Glutamatergic neuron (in vitro differentiated cells): ENCODE data around the gene GOLT1A. TPM values are rescaled to one million over a fixed set of nuclear protein-coding genes. Genes with fewer than 3 reads are reported as not detected.
A peak's percentile ranks its signal among the peaks of the same experiment; 100 is the strongest.

Experiments used
- DNase-seq: peaks from one replicate; pipeline ENCODE4 v3.0.0; 2022
- H3K27ac Mint-ChIP-seq: one replicate; pipeline ENCODE4 v1.8.0; 2020; ENCODE audit warnings: mild to moderate bottlenecking, mixed read lengths, inconsistent platforms; ENCODE audit not compliant: unreplicated experiment
- H3K27me3 Mint-ChIP-seq: one replicate; pipeline ENCODE4 v1.8.0; 2020; ENCODE audit warnings: mild to moderate bottlenecking, moderate library complexity, mixed read lengths, inconsistent platforms; ENCODE audit not compliant: unreplicated experiment
- H3K36me3 Mint-ChIP-seq: one replicate; pipeline ENCODE4 v1.8.0; 2020; ENCODE audit warnings: mild to moderate bottlenecking, mixed read lengths, inconsistent platforms; ENCODE audit not compliant: unreplicated experiment
- H3K4me1 Mint-ChIP-seq: one replicate; pipeline ENCODE4 v1.8.0; 2020; ENCODE audit warnings: mild to moderate bottlenecking, low read depth, mixed read lengths, inconsistent platforms; ENCODE audit not compliant: unreplicated experiment
- H3K4me3 Mint-ChIP-seq: one replicate; pipeline ENCODE4 v1.8.0; 2020; ENCODE audit warnings: mild to moderate bottlenecking, mixed read lengths, inconsistent platforms; ENCODE audit not compliant: unreplicated experiment
- H3K9me3 Mint-ChIP-seq: one replicate; pipeline ENCODE4 v1.8.0; 2020; ENCODE audit warnings: mild to moderate bottlenecking, moderate library complexity, mixed read lengths, inconsistent platforms; ENCODE audit not compliant: unreplicated experiment
- CTCF ChIP-seq: fragments of 200-600 bp; sonication (generic); IDR thresholded peaks from one replicate; pipeline ENCODE4 v1.5.0; 2021; ENCODE audit not compliant: partially characterized antibody, unreplicated experiment
- total RNA-seq: library from RNA; stranded (reverse); fragmentation: NEBNext Ultra II Directional; extraction: Animal tissue kit (Norgen Biotek cat#: 25700); gene quantifications from one replicate; pipeline ENCODE4 v1.2.1, GENCODE V29; 2021; ENCODE audit not compliant: unreplicated experiment

The GOLT1A gene
- total RNA-seq, 1 donor from 2014 or later: not detected

- Mint-ChIP-seq H3K9me3 (peaks cover 9% of the 10 kb centered on the region), H3K4me3 (no peak overlapping the region), H3K27me3 (peaks cover 22% of the 10 kb centered on the region), H3K27ac (no peak overlapping the region), H3K36me3 (peaks cover 20% of the 10 kb centered on the region), H3K4me1 (peaks cover 35% of the 10 kb centered on the region)
- DNase-seq: no peak
- no peak for TF ChIP-seq CTCF
Observed at GRCh38 chr1:204261266-204261665, 47.5 kb upstream of the GOLT1A start.

GRCh38 chr1:204260601-204261197, 46.9 kb upstream of the GOLT1A start:
- Mint-ChIP-seq H3K36me3 (peaks cover 20% of the 10 kb centered on the region), H3K27me3 (peaks cover 22% of the 10 kb centered on the region), H3K27ac (no peak overlapping the region), H3K9me3 (peaks cover 9% of the 10 kb centered on the region), H3K4me3 (no peak overlapping the region), H3K4me1 (peaks cover 40% of the 10 kb centered on the region)
- DNase-seq: no peak
- TF ChIP-seq CTCF: no peak

GRCh38 chr1:204259782-204260181, 46.0 kb upstream of the GOLT1A start:
- Mint-ChIP-seq H3K27me3 (peaks cover 22% of the 10 kb centered on the region), H3K9me3 (peaks cover 12% of the 10 kb centered on the region), H3K27ac (no peak overlapping the region), H3K4me1 (peaks cover 47% of the 10 kb centered on the region), H3K4me3 (no peak overlapping the region), H3K36me3 (peaks cover 20% of the 10 kb centered on the region)
- TF ChIP-seq CTCF: no peak
- no peak for DNase-seq

- peaks cover 12% of the 10 kb centered on the region for H3K9me3 Mint-ChIP-seq
- H3K27me3 Mint-ChIP-seq: peaks cover 22% of the 10 kb centered on the region
- no peak overlapping the region for H3K27ac Mint-ChIP-seq
- H3K4me1 Mint-ChIP-seq: peaks cover 44% of the 10 kb centered on the region
- no peak for DNase-seq
- no peak overlapping the region for H3K4me3 Mint-ChIP-seq
- peaks cover 20% of the 10 kb centered on the region for H3K36me3 Mint-ChIP-seq
- no peak for TF ChIP-seq CTCF
Observed at GRCh38 chr1:204259196-204259595, 45.4 kb upstream of the GOLT1A start.

- H3K27me3 Mint-ChIP-seq: peaks cover 20% of the 10 kb centered on the region
- peaks cover 17% of the 10 kb centered on the region for H3K36me3 Mint-ChIP-seq
- peaks cover 37% of the 10 kb centered on the region for H3K4me1 Mint-ChIP-seq
- peak; percentile 54 for TF ChIP-seq CTCF
- peak overlapping the region; percentile 59 for H3K27ac Mint-ChIP-seq
- H3K4me3 Mint-ChIP-seq: no peak overlapping the region
- peak; percentile 69 for DNase-seq
- peaks cover 7% of the 10 kb centered on the region for H3K9me3 Mint-ChIP-seq
Observed at GRCh38 chr1:204258213-204259115, 44.7 kb upstream of the GOLT1A start.
